IPS-18a (cell line): ENCODE data around the gene TOPAZ1.

Experiments used
- H3K27ac ChIP-seq: one replicate; pipeline ENCODE4 v1.5.1; 2013; ENCODE audit warnings: low read length
- H3K27me3 ChIP-seq: one replicate; pipeline ENCODE4 v1.6.1; 2013; ENCODE audit warnings: mild to moderate bottlenecking, low read length; ENCODE audit not compliant: control insufficient read depth, insufficient read depth
- H3K36me3 ChIP-seq: one replicate; pipeline ENCODE4 v1.6.1; 2013; ENCODE audit warnings: low read depth, low read length; ENCODE audit not compliant: control insufficient read depth
- H3K4me1 ChIP-seq: one replicate; pipeline ENCODE4 v1.6.1; 2013; ENCODE audit warnings: low read depth, low read length; ENCODE audit not compliant: control insufficient read depth
- H3K4me3 ChIP-seq: one replicate; pipeline ENCODE4 v1.5.1; 2013; ENCODE audit warnings: low read length
- H3K9ac ChIP-seq: one replicate; pipeline ENCODE4 v1.6.1; 2013; ENCODE audit warnings: mild to moderate bottlenecking, low read length, moderate library complexity
- H3K9me3 ChIP-seq: one replicate; pipeline ENCODE4 v1.6.1; 2013; ENCODE audit warnings: low read depth, low read length; ENCODE audit not compliant: control insufficient read depth

TOPAZ1 gene

DNA sequence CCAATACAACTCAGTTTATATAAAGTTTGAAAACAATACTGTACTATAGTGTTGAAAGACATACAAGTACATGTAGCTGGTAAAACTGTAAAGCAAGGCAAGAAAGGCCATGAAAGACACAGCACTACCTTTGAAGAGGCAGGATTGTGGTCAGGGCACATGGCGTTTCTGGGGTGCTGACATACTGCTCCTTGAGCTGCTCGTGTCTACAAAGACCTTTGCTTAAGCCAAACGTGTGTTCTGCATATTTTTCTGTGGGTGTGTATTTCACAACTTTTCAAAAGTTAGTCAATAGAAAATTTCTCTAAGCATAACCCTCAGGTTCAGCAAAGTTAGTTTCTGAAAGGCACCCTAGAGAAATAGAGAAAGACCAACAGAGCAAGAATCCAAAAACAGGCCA is 14.1 kb upstream of the TOPAZ1 start:
- Histone ChIP-seq H3K4me1 (no peaks in the 10 kb centered on the region), H3K4me3 (no peak overlapping the region), H3K9me3 (no peaks in the 10 kb centered on the region), H3K27me3 (no peaks in the 10 kb centered on the region), H3K9ac (no peak overlapping the region), H3K36me3 (no peaks in the 10 kb centered on the region), H3K27ac (no peak overlapping the region)

DNA sequence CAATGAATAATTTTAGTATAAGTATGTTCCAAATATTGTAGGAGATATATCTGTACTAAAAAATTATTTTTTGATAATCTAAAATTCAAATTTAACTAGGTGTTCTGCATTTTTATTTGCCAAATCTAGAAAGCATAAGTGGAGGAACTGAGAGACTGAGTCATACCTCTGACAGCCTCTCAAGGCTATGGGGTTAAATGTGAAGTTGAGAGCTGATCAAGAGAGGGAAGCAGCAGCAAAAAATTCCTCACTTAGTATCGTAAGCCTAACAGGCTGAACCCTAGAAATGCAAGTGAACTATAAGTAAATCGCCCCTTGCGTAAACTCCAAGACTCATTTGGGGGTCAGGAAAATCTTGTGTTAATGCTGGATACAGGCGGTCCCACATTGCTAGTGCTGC is 12.8 kb upstream of the TOPAZ1 start:
- Histone ChIP-seq H3K27ac (no peak overlapping the region), H3K9ac (no peak overlapping the region), H3K27me3 (no peaks in the 10 kb centered on the region), H3K36me3 (no peaks in the 10 kb centered on the region), H3K4me3 (no peak overlapping the region), H3K4me1 (no peaks in the 10 kb centered on the region), H3K9me3 (no peaks in the 10 kb centered on the region)

DNA sequence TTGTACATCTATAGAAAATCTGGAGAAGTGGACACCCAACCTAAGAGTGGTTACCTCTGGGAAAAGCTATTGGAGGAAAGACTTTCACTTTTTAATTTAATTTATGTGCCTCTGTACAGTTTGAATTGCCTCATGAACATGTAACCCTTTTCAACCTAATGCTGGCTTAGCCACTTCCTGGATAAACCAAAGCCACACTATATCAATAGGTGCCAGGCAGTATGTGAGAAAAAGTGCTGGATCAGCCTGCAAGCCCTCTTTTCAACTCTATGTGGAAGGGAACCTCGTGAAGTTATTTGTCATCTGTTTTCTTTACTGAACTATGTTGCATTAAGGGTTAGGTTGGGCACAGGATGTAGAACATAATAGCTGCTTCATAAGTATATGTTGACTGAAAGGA is 9.3 kb upstream of the TOPAZ1 start:
- Histone ChIP-seq H3K4me3 (no peak overlapping the region), H3K9ac (no peak overlapping the region), H3K9me3 (no peaks in the 10 kb centered on the region), H3K27me3 (no peaks in the 10 kb centered on the region), H3K36me3 (no peaks in the 10 kb centered on the region), H3K4me1 (peaks cover 3% of the 10 kb centered on the region), H3K27ac (no peak overlapping the region)

DNA sequence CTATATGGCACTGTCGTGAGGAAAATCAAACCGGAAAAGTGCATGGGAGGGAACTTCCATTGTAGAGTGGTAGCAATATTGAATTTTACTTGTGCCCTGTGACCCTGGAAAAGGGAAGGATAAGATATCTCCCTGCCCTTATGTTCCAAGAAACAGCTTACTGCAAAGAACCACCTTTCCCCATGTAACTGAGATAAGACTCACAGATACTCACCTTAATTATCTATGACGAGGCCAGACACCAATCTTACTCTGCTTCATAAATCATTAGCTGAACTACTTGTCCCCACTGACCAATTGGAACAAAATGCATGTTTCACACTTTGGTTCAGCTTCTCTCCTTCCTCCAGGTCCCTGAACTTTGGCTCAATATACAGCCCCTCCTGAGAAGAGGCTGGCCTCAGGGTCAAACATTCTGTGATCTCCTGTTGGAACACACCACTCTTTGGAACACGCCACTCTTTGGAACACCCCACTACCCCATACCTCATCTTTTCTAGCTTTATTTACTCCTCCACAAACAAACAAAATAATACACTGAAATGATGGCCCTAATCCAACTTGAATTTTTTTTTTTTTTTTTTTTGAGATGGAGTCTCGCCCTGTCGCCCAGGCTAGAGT is 6.9 kb upstream of the TOPAZ1 start:
- Histone ChIP-seq H3K4me1 (peaks cover 3% of the 10 kb centered on the region), H3K9ac (no peak overlapping the region), H3K27ac (no peak overlapping the region), H3K4me3 (no peak overlapping the region), H3K27me3 (no peaks in the 10 kb centered on the region), H3K36me3 (no peaks in the 10 kb centered on the region), H3K9me3 (no peaks in the 10 kb centered on the region)

DNA sequence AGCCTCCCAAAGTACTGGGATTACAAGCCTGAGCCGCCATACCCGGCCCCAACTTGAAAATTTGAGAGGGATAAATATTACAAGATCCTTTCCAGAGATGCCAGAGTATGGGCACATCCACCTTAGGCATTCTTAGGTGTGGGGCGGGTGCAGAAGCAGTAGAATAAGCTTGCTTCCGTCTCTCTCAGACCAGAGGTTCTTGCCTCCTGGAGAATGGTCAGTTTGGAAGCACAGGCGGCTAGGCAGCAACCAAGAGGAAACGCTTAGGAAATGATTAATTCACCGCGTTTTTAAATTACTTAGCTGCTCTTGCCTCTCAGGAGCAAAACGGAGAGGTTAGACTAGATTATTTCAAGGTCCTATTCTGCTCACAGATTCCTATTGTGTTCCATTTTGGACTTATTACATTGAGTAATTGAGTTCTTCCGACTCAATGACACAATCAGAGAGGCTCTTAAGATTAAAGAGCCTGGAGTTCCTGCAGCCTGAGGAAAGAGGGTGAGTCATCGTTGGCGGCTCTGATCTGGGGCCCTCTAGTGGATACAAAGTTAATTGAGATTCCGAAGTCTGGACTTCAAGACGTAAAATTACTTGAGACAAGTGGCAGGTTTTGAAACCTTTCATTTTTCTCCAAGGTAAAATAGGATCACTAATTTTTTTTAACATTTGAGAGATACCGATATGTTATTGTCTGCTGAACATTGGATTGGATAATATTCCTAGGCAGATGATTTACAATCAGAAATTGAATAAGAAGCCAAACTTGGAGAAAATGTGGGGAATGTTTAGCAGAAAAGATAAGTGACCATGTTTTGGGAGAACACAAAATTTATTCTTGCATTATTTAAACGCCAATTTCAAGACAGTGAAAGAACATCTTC is 5.8 kb upstream of the TOPAZ1 start:
- Histone ChIP-seq H3K4me1 (peaks cover 3% of the 10 kb centered on the region), H3K27me3 (no peaks in the 10 kb centered on the region), H3K9ac (no peak overlapping the region), H3K27ac (no peak overlapping the region), H3K9me3 (no peaks in the 10 kb centered on the region), H3K4me3 (no peak overlapping the region), H3K36me3 (no peaks in the 10 kb centered on the region)

DNA sequence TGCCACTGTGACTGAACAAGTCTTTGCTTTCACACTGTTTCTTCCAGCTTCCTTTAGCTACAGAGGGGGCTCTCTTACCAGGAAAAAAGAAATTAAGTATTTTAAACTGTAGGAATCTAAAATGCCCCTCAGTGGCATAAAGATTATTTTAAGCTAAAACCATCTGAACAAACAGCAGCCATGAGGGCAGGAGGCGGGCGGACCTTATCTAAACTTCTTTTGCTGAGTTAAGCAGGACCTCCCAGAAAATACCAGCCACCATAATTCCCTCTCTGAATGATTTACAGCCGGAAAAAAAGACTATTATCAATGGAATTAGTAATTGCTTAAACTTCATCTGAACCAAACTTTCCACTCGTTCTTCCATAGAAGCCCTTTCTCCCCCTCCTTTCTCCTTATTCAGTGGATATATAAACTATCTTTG is 5.2 kb upstream of the TOPAZ1 start:
- Histone ChIP-seq H3K27ac (no peak overlapping the region), H3K9ac (no peak overlapping the region), H3K9me3 (no peaks in the 10 kb centered on the region), H3K4me1 (peaks cover 3% of the 10 kb centered on the region), H3K27me3 (no peaks in the 10 kb centered on the region), H3K36me3 (no peaks in the 10 kb centered on the region), H3K4me3 (no peak overlapping the region)

DNA sequence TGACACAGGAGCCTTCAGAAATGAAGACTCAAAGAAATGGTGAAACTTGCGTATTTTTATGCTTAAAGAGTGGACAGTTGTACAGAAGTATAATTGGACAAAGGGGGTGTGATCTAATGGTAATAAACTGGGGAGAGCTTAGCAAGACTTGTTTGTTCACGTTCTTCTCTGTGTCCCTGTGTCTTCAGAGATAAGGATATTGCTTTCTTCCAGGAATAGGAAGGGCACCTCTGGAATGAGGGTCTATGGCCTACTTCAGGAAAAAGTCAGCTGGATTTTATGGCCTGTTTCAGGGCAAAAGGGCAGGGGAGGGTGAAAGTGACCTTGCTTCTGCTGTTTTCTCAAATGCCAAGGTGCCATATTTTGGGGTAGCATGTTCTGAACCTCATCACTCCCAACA is 4.5 kb upstream of the TOPAZ1 start:
- no peak overlapping the region for H3K4me3 ChIP-seq
- H3K27ac ChIP-seq: no peak overlapping the region
- no peak overlapping the region for H3K9ac ChIP-seq
- H3K36me3 ChIP-seq: no peaks in the 10 kb centered on the region
- H3K9me3 ChIP-seq: no peaks in the 10 kb centered on the region
- no peaks in the 10 kb centered on the region for H3K27me3 ChIP-seq
- H3K4me1 ChIP-seq: peaks cover 3% of the 10 kb centered on the region

DNA sequence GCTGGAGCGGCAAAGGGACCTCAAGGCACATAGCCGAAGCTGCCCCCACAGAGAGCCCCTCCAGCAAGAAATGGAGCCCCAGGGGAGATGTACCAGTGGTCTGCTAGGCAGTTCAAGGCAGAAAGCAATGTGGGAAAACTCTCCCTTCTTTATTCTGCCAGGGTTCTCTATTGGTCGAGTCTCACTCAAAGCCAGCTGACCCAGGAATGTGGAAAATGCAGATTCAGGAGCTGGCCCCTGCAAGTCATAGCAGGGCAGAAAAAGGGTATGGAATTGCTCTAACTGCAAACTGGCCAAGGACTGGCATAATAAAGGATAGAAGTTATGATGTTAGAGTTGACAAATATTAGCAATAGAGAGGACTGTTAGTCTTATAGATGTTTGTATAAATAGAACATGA is 4.0 kb upstream of the TOPAZ1 start:
- Histone ChIP-seq H3K9ac (no peak overlapping the region), H3K27ac (no peak overlapping the region), H3K4me1 (peaks cover 3% of the 10 kb centered on the region)

DNA sequence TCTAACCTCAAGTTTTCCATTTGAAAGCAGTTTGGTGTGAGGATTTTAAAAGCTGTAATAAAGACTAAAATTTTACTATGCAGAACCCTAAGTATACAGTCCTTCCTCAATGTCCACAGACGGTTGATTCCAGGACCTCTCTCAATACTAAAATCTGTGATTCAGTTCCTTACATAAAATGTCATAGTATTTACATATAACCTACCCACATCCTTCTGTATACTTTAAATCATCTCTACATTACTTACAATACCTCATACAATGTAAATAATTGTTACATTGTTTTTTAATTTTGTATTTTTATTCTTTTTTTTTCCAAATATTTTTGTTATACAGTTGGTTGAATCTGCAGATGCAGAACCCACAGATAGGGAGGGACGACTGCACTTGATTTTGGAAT is 2.8 kb upstream of the TOPAZ1 start:
- no peak overlapping the region for H3K27ac ChIP-seq

More for the DNA sequence above, 4.0 kb upstream of the TOPAZ1 start:
- H3K27me3 ChIP-seq: no peaks in the 10 kb centered on the region
- H3K36me3 ChIP-seq: no peaks in the 10 kb centered on the region
- no peaks in the 10 kb centered on the region for H3K9me3 ChIP-seq
- no peak overlapping the region for H3K4me3 ChIP-seq

DNA sequence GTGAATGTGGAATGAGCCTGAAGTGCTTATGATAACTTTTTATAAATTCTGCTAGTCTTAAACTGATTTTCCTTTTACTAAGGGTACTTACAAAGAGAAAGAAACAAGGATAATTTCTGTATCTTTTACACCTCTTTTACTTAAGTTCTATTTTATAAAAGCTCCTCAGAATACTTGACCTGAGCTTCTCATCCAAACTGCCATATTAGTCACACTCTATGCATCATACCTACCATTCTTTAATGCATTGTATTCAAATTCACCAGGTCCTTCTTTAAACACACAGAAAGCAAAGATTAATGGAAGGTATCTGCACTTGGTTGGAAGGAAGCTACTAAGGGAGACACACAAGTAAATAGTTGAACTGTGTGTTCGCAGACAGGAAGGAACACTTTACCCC is 1.6 kb upstream of the TOPAZ1 start:
- H3K36me3 ChIP-seq: no peaks in the 10 kb centered on the region
- H3K9ac ChIP-seq: no peak overlapping the region
- no peak overlapping the region for H3K4me3 ChIP-seq
- H3K9me3 ChIP-seq: no peaks in the 10 kb centered on the region
- peaks cover 3% of the 10 kb centered on the region for H3K4me1 ChIP-seq
- H3K27me3 ChIP-seq: no peaks in the 10 kb centered on the region
- H3K27ac ChIP-seq: no peak overlapping the region

More for the DNA sequence above, 2.8 kb upstream of the TOPAZ1 start:
- no peak overlapping the region for H3K4me3 ChIP-seq
- H3K4me1 ChIP-seq: peaks cover 3% of the 10 kb centered on the region
- no peaks in the 10 kb centered on the region for H3K9me3 ChIP-seq
- no peaks in the 10 kb centered on the region for H3K36me3 ChIP-seq
- H3K27me3 ChIP-seq: no peaks in the 10 kb centered on the region
- no peak overlapping the region for H3K9ac ChIP-seq

DNA sequence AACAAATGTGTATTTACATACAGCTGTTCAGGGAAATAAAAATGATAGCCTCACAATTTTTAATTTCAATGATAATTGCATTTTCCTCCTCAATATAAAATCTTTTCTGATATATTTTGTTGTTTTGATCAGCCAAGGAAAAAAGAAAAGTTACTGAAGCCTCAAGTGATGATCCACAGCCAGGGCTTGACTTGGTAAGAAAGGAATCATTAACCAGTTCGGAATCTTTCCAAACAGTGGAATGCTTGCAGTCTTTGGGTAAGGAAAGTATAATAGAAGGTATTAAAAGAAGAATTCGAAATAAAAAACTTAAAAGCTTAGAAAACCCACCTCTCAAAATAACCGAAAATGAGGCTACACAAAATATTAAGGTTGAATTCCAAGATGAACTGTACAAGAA is 1.0 kb downstream of the TOPAZ1 start:
- no peaks in the 10 kb centered on the region for H3K36me3 ChIP-seq
- H3K9me3 ChIP-seq: peaks cover under 1% of the 10 kb centered on the region
- no peak overlapping the region for H3K9ac ChIP-seq
- H3K27ac ChIP-seq: no peak overlapping the region
- H3K4me1 ChIP-seq: no peaks in the 10 kb centered on the region
- H3K4me3 ChIP-seq: no peak overlapping the region
- H3K27me3 ChIP-seq: no peaks in the 10 kb centered on the region

DNA sequence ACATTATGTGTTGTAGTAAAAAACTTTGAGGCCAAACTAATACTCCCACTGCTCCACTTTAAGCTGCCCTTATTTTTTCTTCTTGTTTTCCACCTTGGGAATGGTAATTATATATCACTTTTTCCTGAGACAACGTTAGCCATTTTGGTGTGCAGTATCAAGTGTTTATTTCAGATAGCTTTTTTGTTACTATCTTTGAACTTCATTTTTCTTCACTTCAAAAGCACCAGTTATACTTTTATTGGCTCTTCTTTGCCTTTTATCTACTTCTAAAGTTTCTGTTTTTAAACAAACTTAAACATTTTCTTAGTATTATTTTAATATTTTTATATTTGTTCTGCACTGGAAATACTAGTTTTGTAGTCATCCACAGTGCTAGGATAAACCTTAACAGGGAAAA is 6.5 kb downstream of the TOPAZ1 start:
- no peak overlapping the region for H3K4me3 ChIP-seq
- no peak overlapping the region for H3K27ac ChIP-seq
- no peaks in the 10 kb centered on the region for H3K36me3 ChIP-seq
- no peaks in the 10 kb centered on the region for H3K27me3 ChIP-seq
- H3K9me3 ChIP-seq: peaks cover 9% of the 10 kb centered on the region
- no peaks in the 10 kb centered on the region for H3K4me1 ChIP-seq
- H3K9ac ChIP-seq: no peak overlapping the region
